Measurements from ENCODE around the gene NFIL3. TPM values are rescaled to one million over a fixed set of nuclear protein-coding genes. Genes with fewer than 3 reads are reported as not detected.

Gene NFIL3
- total RNA-seq, 4 donors from 2014 or later, result 16.6 to 116 (median 27.9) TPM

DNA sequence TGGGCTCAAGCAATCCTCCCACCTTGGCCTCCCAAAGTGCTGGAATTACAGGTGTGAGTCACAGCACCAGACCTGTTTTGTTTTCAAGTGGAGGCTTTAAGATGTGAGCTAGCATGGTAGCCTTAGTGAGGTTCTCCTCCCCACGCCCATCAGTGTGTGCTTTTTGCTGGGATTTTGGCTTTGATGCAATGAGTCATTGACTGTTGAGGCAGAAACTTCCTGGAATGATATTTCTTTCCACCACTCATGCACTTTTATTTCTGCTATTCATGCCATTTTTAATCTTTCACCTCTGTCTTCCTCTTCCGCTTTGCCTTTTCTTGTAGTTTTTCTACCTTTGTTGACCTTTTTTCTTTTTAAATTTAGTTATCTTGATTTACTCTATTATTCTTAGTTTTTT, 4.2 kb upstream of the NFIL3 start:
- TF ChIP-seq, protein P1, sequence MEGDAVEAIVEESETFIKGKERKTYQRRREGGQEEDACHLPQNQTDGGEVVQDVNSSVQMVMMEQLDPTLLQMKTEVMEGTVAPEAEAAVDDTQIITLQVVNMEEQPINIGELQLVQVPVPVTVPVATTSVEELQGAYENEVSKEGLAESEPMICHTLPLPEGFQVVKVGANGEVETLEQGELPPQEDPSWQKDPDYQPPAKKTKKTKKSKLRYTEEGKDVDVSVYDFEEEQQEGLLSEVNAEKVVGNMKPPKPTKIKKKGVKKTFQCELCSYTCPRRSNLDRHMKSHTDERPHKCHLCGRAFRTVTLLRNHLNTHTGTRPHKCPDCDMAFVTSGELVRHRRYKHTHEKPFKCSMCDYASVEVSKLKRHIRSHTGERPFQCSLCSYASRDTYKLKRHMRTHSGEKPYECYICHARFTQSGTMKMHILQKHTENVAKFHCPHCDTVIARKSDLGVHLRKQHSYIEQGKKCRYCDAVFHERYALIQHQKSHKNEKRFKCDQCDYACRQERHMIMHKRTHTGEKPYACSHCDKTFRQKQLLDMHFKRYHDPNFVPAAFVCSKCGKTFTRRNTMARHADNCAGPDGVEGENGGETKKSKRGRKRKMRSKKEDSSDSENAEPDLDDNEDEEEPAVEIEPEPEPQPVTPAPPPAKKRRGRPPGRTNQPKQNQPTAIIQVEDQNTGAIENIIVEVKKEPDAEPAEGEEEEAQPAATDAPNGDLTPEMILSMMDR (IDR thresholded peaks at IDR 0.05), result no peak
- TF ChIP-seq POLR2A (IDR thresholded peaks at IDR 0.05; ENCODE audit: low read depth) (no peak), POLR2AphosphoS5 (IDR thresholded peaks at IDR 0.05) (no peak), EP300 (IDR thresholded peaks at IDR 0.05) (no peak)
- 68% methylated on average over 2 of the region's 2 CpGs for WGBS
- H3K27ac ChIP-seq (replicated peaks in 1 of 4), result peak overlapping the region in 2 of 4 donors; percentile 31 to 49
- no peaks in the 10 kb centered on the region for H3K27me3 ChIP-seq
- no peak overlapping the region for H3K4me3 ChIP-seq
- peaks cover 0 to 26% (median 12%) of the 10 kb centered on the region in 4 donors for H3K4me1 ChIP-seq
- no peaks in the 10 kb centered on the region for H3K36me3 ChIP-seq
- no peaks in the 10 kb centered on the region for H3K9me3 ChIP-seq
- intact Hi-C loops (cut with DNase I), result loop anchor here (5.0 kb wide), 2 partner anchors 126 to 391 kb away; no protein-coding TSS in a partner anchor
- no peak for DNase-seq (ENCODE audit: extremely low spot score)

DNA sequence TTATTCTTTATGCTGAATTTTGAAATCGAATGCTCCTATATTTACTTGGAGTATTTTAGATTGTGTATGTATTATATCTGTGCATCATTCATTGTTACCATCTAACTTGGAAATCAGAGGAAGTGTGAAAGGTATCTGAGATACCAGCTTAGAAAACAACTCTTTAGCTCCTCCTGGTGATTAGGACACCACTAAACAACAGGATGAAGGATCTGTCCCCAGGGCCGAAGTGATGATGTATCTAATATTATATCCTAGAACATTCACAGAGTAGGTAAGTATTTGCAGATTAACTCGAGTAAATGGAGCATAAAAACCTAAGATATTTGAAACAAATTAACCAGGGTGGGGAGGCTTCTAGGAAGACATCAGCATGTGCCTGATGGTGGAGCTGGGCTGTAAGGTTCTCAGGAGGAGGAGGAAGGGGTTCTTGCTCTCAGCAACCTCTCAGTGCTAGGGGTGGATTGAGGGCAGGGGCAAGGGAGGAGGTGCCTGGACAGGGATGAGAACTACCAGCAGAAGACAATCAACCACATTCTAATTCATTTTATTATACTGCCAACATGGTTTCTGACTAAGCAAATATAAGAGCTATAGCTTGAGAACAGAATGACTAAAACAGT, 2.6 kb upstream of the NFIL3 start:
- no peak for DNase-seq (ENCODE audit: extremely low spot score)
- 41% methylated on average over 3 of the region's 3 CpGs for WGBS
- intact Hi-C loops (cut with DNase I), result loop anchor here (5.0 kb wide), 2 partner anchors 124 to 389 kb away; no protein-coding TSS in a partner anchor

DNA sequence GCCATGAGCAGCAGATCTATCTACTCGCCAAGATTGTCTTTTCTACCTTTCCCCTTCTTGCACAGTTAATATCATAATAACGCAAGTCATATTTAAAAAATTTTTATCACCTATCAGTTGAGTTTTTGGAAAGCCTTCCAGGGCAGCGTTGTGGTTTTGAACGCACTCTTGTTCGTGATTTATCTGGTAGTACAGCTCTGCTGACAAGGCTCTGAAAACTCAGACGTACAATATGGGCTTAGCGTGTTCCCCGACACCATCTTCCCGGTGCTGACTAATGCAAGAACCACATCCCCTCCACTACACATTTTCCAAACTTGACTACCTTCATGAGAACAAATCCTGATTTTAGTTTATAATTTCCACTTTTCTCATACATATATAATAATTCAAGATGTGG, 1.6 kb upstream of the NFIL3 start:
- Histone ChIP-seq H3K36me3 (no peaks in the 10 kb centered on the region), H3K4me1 (peaks cover 6 to 51% (median 30%) of the 10 kb centered on the region in 4 donors), H3K9me3 (no peaks in the 10 kb centered on the region), H3K4me3 (peak overlapping the region; percentile 75 to 91 (median 88)), H3K27me3 (no peaks in the 10 kb centered on the region), H3K27ac (replicated peaks in 1 of 4) (peak overlapping the region; percentile 99 to 100 (median 100))
- no peak for DNase-seq (ENCODE audit: extremely low spot score)
- 72% methylated on average over 9 of the region's 9 CpGs for WGBS
- intact Hi-C loops (cut with DNase I), result loop anchor here (5.0 kb wide), 2 partner anchors 123 to 388 kb away; no protein-coding TSS in a partner anchor
- no peak for TF ChIP-seq POLR2AphosphoS5 (IDR thresholded peaks at IDR 0.05)
- no peak for TF ChIP-seq EP300 (IDR thresholded peaks at IDR 0.05)
- TF ChIP-seq, protein P1 (IDR thresholded peaks at IDR 0.05), result no peak
- no peak for TF ChIP-seq POLR2A (IDR thresholded peaks at IDR 0.05; ENCODE audit: low read depth)

More for the DNA sequence above, 2.6 kb upstream of the NFIL3 start:
- Histone ChIP-seq H3K27me3 (no peaks in the 10 kb centered on the region), H3K4me3 (no peak overlapping the region), H3K36me3 (no peaks in the 10 kb centered on the region), H3K27ac (replicated peaks in 1 of 4) (peak overlapping the region in 2 of 4 donors; percentile 99 to 100), H3K4me1 (peaks cover 0 to 41% (median 21%) of the 10 kb centered on the region in 4 donors), H3K9me3 (no peaks in the 10 kb centered on the region)
- no peak for TF ChIP-seq POLR2AphosphoS5 (IDR thresholded peaks at IDR 0.05)
- TF ChIP-seq, protein P1 (IDR thresholded peaks at IDR 0.05), result peak; percentile 41 to 50 (median 44)

DNA sequence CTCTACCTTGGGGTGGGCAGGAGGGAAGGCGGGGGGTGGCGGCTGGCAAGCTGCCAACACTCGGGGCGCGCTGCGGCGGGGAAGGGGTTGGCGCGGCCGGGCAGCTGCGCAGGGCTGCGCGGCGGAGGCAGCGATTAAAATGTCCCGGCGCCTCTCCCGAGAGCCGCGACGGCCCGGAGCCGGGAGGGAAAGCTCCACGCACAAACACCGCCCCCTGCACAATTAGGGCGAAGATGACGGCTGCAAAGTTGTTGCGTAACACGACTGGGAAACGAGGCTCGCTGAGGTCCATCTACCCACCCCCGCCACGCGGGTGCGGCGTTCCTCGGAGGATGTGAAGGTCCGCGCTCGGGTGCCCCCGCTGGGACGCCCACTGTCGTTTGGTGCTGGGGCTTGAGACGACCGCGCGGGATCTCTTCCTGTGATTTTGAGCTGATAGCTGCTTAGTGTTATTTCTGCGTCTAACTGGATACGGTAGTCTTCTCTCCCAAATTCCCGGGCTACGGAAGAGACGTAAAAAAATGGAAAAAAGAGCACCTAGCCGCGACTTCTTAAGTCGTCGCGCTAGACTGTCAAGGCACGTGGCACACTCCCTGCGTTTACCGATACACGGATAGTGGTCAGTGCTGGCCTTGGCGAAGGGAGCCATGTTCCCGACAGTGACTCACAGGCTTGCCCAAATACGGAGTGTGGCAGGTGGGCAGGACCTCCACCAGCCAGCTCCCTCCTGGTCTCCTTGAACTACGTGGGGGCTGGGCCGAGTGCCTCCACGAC, 958 bp upstream of the NFIL3 start:
- DNase-seq (ENCODE audit: extremely low spot score), result peak; percentile 98
- Histone ChIP-seq H3K9me3 (no peaks in the 10 kb centered on the region), H3K4me3 (peak overlapping the region; percentile 75 to 91 (median 88)), H3K27ac (replicated peaks in 1 of 4) (peak overlapping the region; percentile 99 to 100 (median 100)), H3K27me3 (no peaks in the 10 kb centered on the region), H3K36me3 (no peaks in the 10 kb centered on the region), H3K4me1 (peaks cover 12 to 58% (median 37%) of the 10 kb centered on the region in 4 donors)
- intact Hi-C loops (cut with DNase I), result loop anchor here (5.0 kb wide), 3 partner anchors 62 to 387 kb away; partner anchors contain the start of gene AUH
- TF ChIP-seq, protein P1 (IDR thresholded peaks at IDR 0.05), result peak in 2 of 3 experiments; percentile 24 to 26
- TF ChIP-seq POLR2A (IDR thresholded peaks at IDR 0.05; ENCODE audit: low read depth), result peak; percentile 41
- peak; percentile 89 to 92 for TF ChIP-seq POLR2AphosphoS5 (IDR thresholded peaks at IDR 0.05)
- TF ChIP-seq EP300 (IDR thresholded peaks at IDR 0.05), result peak; percentile 88
- WGBS, result 4% methylated on average over 20 of the region's 67 CpGs

Measured in esophagus muscularis mucosa (tissue), 4 donors.